NT2/D1 (cell line): ENCODE measurements around the gene AXIN1.

Source experiments
- SUZ12 ChIP-seq: IDR thresholded peaks from 2 replicates; pipeline ENCODE4 v1.6.1; 2011; ENCODE audit not compliant: insufficient read length, insufficient read depth; ENCODE audit errors: extremely low read depth
- YY1 ChIP-seq: IDR thresholded peaks from 2 replicates; pipeline ENCODE4 v1.6.1; 2011; ENCODE audit not compliant: insufficient read length, insufficient read depth
- ZNF274 ChIP-seq: IDR thresholded peaks from 2 replicates; pipeline ENCODE4 v1.6.1; 2011; ENCODE audit warnings: mild to moderate bottlenecking, low read depth, low read length

DNA sequence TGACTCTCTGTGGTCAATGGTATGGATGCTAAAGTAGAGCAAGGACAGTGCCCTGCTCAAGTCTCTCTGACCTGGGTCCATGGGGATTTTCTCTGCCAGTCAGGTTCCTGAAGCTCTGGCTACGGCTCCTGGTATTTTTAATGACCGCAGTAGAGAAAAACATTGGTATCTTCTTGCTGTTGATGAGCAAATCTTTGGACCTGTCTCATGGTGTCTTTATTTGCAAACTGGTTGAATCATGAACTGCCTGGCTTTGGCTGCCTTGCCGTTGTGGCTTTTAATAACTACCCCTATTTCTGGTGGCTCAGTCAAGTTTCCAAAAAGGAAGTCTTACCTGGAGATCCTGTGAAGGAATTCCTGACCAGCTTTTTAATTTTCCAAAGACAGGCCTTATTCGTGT lies 109.2 kb downstream of the AXIN1 start:
- no peak for TF ChIP-seq SUZ12
- no peak for TF ChIP-seq YY1
- TF ChIP-seq ZNF274: no peak
